DMS79 (cell line): Measurements from ENCODE around the gene HDAC4.

ENCODE experiments used
- DNase-seq: peaks from one replicate; lab custom pipeline; 2025; lab: John Stamatoyannopoulos, UW

The HDAC4 gene

DNA sequence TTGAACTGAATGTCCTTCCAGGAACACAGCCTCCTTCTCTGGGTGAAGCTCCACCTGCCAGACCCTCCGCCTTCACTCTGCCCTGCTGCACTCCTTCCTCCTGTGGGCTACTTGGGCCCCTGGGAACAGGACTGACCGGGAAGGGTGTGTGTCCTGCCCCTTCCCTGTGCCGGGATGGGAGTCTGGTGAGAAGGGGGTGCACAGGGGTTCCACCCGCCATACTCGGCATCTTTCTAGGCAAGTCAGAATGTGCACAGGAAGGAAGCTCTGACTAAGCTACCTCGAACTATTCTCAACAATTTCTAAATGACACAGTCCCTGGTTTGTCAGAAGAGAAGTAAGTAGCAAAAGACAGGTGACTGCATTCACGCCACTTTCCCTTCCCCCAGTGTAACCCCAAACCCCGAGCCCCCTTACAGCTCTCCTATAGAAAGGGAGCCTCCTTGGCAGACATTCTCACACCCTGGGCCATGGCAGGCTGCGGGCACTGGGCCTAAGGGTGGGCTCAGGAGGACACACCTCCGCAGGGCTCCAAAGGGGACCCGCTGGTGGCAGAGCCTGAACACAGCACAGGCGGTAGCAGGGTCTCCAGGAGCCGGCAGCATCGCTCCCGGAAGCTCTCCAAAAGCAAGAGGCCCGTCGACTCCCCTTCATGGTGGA is 184.1 kb downstream of the HDAC4 start:
- no peak for DNase-seq

DNA sequence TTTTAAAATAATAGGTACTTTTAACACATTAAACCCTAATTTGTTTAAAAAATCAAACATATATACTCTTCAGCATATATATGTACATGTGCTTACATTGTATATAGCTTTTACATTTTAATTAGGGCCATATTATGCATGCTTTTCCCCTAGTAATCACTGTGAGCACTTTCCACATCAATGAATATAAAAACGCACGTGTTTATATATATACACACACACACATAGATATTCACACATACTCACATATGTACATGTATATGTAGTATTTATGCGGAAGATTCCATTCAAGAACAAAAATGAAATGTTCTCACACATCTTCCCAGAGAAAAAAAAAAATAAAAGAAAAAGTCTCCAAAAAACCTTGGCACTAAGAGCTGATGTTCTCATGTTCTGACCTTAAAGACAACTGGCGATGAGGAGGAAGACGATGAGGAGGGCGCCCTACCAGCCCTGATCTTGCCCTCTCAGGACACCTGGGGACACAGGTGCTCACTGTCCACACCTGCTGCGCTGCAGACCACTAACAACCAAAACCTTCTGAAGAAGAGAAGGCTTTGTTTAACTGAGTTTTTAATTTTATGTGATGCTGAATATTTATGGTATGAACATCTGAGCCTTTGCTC is 184.7 kb downstream of the HDAC4 start:
- no peak for DNase-seq

DNA sequence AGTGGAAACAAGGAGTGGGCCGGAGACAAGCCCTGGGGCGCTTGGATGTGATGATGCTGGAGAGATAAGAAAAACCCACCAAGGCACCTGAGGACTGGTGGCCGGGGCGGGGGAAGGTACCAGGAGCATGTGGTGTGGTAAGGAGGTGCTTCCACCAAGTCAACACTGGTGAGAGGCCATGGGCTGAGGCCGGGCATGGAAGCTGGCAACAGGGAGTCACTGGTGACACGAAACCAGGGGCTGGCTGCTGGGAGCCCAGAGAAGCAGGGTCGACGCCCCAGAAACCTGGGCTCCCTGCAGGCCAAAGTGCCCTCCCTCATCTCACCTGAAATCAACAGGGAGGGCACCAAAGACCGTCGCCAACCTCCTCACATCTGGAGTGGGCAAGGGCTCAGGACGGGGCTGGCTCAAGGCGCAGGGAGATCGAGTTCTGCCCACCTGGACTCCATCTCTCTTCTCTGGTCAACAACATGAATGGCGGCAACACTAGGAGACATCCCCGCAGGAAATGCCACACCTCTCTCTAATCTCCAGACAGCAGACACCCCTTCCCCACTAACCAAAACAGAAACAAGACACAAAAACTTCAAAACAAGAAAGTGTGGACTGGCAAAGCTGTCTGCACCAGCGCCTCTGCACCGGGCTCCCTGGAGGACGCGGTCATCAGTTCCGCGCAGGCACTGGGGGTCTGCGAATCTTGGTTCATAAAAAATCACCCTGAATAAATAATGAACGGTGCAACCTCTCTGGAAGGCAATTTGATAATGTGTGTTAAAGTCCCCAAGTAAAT is 185.5 kb downstream of the HDAC4 start:
- DNase-seq: no peak

DNA sequence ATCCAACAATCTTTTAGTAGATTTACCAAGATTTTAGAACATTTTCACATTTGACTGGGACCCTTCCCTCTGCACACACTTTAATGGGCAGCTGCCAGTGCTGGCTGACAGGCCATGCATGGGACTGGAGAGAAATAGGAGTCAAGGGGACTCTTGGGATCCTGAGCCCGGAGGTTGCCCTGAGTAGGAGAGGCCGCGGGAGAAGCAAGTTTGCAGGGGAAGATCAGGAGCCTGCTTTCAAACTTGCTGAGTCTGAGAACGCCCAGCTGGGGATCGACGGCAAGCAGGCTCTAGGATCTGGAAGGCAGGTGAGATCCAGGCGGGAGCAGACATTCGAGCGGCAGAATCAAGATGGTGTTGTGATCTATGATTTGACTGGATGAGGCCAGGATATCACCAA is 186.1 kb downstream of the HDAC4 start:
- DNase-seq: no peak

DNA sequence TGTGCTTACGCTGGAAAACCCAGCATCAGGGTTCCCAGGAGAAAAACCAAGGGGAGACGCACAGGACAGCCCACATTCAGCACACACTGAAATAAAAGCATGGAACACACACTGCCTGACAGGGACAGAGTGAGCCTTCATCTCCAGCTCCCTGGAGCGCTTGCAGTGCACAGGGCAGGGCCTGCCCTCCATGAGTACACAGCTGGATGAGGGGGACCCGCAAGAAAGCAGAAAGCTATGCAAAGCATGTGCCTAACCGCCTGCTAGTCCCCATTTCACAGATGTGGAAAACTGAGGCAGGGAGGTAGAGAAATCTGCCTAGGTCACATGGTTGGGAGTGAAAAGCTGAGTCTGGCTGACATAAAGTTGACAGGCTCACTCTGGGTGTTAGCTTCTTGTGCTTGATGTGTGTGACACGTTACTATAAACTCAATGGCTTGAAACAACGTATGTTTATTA is 187.1 kb downstream of the HDAC4 start:
- DNase-seq: no peak

DNA sequence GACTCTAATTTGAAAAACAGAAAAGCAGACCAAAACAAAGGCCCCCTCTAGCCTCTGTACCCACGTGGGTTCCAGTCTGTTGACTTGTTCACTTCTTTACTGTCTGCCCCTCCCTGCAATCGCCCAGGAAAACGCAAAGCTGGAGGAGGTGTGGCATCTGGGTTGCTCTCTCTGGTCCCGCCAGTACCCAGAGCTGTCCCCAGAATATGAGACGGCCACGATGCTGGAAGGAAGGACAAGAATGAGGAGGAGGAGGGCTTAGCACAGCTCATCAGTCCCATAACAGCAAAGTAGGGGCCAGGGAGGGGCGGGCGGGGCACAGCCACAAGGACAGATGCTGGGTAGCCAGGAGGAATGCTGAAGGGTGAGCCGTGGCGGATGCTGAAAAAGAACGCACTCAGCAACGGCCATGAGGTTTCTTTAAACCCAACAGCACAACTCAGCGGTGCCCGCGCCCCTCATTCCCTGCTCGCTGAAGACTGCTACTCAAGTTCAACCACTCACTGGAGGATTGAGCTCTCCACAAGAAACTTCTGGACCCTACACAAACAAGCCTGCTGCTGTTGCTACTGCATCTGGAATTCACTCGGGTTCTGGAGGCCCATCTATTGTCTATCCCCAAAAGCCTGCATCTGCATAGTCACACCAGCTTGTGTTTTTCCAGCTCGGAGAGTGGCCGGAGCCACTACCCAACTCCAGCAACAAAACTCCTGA is 187.7 kb downstream of the HDAC4 start:
- no peak for DNase-seq

DNA sequence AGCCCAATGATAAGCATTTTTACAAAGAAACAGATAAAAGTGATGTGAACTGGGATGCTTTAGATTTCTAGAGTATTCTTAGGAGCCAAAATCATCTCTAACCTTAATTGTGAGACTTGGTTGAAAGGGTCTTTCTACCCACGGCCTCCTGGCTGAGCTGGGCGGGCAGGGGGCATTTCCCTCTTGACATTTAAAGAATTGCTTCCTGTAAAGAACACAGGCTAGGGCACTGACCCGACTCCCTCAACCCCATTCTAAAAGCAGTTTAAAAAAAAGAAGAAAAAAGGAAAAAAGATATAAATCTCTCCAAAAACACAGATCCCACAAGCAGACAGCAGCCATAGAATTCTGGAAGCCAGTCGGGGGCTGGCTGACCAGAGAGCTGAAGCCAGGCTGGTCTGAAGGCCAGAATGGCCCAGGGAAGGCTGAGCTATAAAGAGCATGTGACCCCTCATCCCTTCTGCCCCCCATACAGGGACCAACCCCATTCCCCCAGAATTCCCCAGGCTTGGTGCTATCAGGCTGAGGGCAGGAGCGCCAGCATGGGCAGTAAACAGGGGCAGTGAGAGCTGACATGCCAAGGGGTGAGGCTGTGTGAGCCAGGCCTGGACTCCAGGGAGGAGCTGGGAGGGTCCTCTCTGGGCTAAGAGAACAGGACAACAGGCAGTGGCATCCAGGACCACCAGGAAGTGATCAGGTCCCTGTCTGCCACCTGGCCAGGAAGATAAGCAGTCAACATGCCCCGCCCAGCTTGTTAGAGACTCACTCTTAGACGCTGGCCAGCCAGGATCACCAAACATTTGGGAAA is 188.5 kb downstream of the HDAC4 start:
- no peak for DNase-seq

DNA sequence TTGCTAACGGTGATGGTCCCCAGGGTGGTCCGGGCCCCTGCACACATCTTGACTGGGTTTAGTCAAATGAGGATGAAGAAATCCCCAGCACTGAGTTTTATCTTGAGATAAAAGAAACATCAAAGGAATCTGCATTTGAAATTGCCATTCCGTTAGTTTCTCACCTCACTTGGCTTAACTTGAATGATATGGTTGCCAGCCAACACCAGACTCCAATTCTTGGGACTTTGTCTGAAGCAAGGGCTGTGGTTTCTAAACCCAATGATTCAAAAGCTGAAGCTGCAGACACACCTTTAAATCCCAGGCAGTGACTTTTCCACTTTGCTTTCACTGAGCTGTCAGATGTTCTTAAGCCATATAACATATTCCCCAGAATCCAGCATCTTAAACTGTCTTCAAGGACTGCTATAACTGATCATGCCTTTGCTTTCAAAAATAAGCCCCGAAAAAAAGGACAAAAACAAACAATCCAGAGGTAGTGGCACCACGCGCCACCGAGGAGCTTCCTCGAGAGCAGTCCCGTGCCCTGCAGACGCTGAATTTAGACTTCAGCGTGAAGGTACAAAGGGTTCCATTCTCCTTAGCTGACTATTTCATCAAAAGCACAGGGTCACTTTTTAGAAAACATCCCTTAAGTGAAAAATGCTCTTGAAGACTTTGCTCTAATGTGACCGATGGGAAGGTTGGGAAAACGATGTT is 189.3 kb downstream of the HDAC4 start:
- DNase-seq: no peak

DNA sequence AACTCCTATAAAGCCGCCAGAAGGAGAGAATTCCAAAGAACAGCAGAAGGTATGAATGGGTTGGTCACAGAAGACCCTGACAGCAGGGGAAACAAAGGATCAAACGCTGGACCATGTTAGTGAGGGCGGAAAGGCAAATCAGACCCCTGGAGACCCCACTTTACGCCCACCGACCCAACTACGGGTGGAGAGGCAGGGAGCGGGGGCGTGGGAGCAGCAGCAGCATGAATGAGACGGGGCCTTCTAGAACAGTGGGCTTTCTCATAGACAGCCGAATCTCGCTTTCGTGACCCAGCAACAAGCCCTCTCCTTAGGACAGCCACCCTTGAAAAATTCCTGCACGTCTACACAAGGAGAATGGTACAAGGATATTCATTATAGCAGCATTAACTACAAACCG is 191.0 kb downstream of the HDAC4 start:
- DNase-seq: no peak

DNA sequence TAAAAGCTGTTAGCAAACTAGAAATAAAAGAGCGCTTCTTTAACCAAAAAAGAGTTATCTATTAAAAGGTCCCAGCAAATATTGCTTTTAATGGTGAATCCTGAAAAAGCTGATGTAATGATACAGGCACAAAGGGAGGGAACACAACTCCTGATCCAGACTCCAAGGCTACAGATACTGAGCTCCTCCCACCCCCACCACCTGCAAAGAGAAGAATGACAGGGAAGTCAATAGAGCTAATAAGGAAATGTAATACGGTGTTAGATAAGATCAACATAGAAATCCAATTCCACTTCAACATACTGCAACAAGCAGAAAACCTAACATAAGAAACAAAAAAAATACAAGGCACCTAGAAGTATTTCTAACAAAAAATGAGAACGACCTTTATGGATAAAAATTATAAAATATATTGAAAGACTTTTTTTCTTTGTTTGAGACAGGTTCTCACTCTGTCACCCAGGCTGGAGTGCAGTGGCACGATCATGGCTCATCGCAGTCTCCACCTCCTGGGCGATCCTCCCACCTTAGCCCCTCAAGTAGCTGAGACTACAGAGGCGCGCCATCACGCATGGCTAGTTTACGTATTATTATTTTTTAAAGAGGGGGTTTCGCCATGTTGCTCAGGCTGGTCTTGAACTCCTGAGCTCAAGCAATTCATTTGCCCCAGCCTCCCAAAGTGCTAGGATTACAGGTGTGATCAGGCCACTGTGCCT is 192.2 kb downstream of the HDAC4 start:
- peak; percentile 40 for DNase-seq

DNA sequence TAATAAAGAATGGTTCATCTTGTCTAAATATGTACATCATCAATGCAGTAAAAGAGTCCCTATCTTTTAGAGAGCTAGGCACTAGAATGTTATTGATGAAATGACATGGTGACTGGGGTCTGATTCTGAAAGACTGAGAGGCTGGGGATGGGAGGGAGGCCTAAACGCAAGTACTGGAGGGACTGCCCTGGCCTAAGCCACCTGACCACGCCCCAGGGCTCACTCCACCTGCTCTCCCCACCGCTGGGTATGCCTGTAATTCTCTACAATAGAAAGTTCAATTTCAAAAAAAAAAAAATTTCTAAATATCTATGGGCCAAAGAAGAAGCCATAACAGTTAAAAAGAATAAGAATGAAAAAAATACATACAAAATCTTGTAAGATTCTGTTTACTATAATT is 194.0 kb downstream of the HDAC4 start:
- no peak for DNase-seq

DNA sequence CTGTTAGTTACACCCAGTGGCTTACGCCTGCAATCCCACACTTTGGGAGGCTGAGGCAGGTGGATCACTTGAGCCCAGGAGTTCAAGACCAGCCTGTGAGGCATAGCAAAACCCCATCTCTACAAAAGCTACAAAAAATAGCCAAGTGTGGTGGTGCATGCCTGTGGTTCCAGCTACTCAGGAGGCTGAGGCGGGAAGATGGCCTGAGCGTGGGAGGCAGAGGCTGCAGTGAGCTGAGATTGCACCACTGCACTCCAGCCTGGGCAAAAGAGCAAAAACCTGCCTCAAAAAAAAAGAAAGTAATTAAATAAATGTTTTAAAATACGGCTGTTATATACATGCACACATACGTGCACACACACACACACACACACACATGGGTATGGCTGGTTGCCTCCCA is 194.8 kb downstream of the HDAC4 start:
- no peak for DNase-seq

DNA sequence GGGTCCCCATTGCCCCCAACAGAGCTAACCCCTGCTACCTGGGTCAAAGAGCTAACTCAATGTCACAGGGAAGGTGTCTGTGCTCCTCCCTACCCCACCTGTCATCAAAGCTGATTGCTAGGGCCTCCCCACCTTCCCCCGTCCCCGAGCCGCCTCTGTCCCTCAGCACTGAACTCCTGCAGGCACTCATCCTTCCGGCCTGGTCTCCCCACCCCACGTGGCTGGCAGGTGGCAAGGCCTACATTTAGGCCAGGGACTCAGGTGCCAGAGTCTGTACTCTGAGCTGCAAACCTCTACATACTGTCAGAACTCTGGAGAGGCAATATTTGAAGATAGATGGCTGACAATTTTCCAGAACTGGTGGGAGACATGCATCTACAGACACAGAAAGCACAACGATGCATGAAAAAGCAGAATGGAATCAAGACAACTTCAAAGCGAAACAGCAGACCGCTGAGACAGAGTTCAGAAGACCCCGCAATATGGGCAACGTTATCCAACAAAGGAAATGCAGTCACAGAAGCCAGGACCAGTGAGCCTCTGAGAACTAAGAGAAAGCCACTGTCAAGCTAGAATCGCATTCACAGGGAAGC is 195.8 kb downstream of the HDAC4 start:
- no peak for DNase-seq

DNA sequence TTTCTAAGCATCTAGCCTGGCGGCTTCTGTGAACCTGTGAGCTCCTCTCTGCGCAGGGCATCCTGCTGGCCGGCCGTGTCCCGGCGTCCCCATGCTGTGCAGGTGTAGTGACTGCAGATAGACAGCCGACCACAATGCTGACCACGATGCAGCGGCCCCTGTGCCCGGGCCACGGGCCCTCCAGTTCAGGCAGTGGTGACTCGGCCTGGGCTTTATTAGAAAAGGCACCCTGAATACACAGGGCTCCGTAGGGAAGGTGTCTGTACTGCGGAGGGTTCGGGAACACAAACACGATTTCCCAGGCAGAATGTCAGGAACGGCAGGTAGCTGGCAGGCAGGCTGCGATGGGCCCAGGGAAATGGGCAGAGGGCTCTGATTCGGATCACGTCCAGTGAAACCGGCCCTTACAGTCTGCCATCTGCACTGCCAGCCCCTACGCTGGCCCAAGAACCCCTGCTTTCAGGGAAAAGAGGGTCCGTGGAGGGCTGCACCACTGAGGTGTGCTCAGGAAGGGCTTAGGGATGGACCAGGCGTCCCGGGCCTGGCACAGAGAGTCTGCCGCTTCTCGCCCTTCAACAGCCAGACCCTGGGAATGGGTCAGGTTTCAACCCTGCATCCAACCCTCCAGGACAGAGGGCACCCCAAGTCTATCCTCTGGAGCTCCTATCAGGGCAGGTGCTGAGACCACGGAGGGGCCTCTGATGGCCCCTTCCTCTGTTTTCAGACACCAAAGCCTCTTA is 196.5 kb downstream of the HDAC4 start:
- DNase-seq: no peak

DNA sequence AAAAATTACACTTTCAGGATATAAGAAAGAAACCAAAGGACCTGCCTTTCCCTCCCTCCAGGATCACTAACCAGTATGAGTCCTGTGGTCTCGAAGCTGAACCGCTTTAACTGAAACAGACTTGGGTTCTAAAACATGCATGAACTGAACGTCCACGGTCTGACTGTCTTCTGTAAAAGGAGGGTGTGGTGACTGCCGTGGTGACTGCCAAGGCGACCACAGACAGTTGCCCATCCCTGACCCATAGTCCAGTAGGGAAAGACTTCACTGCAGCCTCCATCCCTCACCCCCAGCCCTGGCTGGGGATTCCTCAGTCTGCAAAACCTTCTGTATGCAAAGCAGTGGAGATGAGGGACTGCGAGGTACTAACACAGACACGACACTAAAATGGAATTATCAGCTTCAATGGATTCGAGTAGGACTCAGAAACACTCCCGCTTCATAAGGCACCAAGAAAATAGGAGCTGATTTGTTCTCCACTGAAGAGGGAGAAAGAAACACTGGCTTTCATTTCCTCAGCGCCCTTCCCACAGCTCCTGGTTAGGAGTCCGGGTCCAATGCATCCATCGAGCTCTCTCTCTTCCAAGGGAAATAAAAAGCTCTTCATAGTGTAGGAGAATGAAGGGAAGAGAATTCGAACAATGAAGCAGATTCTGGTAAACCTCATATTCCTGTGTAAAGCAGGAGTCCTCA is 197.2 kb downstream of the HDAC4 start:
- DNase-seq: no peak

DNA sequence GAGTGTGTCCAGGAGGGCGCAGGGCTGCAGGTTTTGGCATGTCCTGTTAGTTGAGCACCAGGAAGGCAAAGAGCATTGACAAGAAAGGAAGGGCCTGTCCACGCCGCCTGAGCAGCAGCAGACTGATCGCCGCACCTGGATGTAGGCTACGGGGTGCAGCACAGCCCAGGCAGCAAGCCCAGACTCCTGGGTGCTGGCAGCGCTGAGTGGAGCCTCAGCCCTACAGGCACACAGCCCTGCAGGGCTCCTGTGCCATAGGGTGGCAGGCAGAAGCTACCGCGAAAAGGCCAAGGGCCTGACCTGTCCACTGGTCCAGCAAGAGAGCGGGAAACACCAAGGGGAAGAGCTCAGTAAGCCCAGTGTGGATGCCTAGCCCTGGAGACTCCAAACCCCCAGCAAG is 198.0 kb downstream of the HDAC4 start:
- DNase-seq: no peak

DNA sequence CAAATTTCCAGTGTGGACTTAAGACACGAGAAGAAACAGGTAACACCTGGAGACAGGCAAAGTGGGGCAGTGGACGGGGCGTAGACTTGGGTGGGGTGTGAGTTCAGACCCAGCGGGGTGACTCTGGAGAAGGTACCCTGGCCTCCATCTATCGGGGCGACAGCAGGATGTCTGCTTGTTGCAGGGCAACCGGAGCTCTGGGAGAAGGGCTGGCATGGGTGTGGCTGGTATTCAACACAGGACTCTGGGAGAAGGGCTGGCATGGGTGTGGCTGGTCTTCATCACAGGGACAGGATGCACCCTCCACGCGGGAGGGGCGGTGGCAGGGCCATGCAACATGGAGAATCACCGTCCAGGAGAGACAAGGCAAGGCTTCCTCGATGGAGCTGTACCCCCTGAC is 198.5 kb downstream of the HDAC4 start:
- DNase-seq: no peak

DNA sequence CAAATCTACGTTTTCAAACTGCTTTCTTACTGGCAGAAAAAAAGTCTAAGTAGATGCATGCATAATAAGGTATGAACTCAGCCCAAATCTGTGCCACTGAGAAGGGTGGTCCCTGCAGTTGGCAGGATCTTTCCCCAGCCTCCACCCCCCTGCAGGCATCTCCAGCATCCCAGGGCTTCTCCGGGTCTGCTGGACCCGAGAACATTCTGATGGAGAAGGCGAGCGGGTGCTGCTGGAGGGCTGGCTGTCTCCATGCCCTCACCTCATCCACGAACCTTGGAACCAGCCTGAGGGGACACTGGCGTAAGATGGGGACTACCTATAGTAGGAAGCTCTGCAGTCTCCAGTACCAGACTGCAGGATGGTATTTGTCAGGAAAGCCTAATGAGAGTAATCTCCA is 198.9 kb downstream of the HDAC4 start:
- DNase-seq: no peak

DNA sequence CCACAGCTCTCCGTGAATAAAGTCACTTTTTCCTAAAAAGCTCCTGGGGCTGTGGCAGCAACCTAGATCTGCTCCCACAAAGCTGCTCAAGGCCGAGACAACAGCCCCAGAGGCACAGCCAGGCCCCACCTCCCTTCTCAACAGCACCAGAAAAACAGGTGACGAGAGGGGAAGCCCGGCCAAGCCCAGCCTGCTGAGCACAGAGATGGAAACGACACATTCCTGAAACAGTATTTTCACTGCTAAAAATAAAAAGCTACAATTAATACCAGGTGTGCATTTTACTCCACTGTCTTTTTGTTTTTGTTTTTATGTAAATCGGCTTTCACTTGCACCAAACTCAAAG is 199.3 kb downstream of the HDAC4 start:
- no peak for DNase-seq
